Endothelial cell of umbilical vein (primary cell): ENCODE data around the gene NUDC. TPM values are rescaled to one million over a fixed set of nuclear protein-coding genes. Genes with fewer than 3 reads are reported as not detected.
A peak's percentile ranks its signal among the peaks of the same experiment; 100 is the strongest.

Experiments used
- BruUV-seq: library from RNA; stranded (reverse); fragments of 400-500 nt; replicated peaks from 2 replicates; lab custom pipeline; 2021; lab: Mats Ljungman, UMichigan
- CTCF ChIA-PET: fragments of 300-600, 350-600 bp; sonication (Branson Sonifier 250); formaldehyde crosslinking; loops from one replicate; lab custom pipeline; 2021; ENCODE audit warnings: antibody characterized with exemption, inconsistent platforms; lab: Charles Lee
- POLR2A ChIA-PET: fragments of 300-600, 350-600 bp; sonication (Branson Sonifier 250); formaldehyde crosslinking; loops from one replicate; lab custom pipeline; 2021; ENCODE audit warnings: antibody characterized with exemption, inconsistent platforms; lab: Charles Lee
- DNase-seq: peaks from one replicate; pipeline ENCODE4 v3.0.0-alpha.2; 2011; ENCODE audit warnings: low read depth, low spot score
- FAIRE-seq: peaks from 2 replicates; lab custom pipeline; 2011; peaks lifted over from hg19 to GRCh38; lab: Jason Lieb, UNC
- H2AFZ ChIP-seq: 2 replicates; pipeline ENCODE4 v1.6.0; 2012; ENCODE audit warnings: low read depth, low read length, control low read depth, inconsistent platforms
- H3K27ac ChIP-seq: 2 replicates; pipeline ENCODE4 v1.5.1; 2011; ENCODE audit warnings: low read depth, mild to moderate bottlenecking, control low read depth, low read length, moderate library complexity; ENCODE audit not compliant: insufficient read depth
- H3K27me3 ChIP-seq, 2 experiments: 2 replicates each; pipeline versions ENCODE4 v1.6.0 to v1.6.1; 2011; ENCODE audit warnings: low read length in 2 of 2, mixed read lengths in 1 of 2; ENCODE audit not compliant: control insufficient read depth in 2 of 2, insufficient read depth in 2 of 2
- H3K36me3 ChIP-seq, 2 experiments: 2 replicates in 1 of 2; 3 replicates in 1 of 2; pipeline ENCODE4 v1.5.1; 2011; ENCODE audit warnings: low read length in 2 of 2, mild to moderate bottlenecking in 1 of 2, moderate library complexity in 1 of 2; ENCODE audit not compliant: control insufficient read depth in 2 of 2, insufficient read depth in 2 of 2; ENCODE audit errors: extremely low read depth in 1 of 2
- H3K4me1 ChIP-seq: 3 replicates; pipeline ENCODE4 v1.5.1; 2011; ENCODE audit warnings: mild to moderate bottlenecking, low read length; ENCODE audit not compliant: control insufficient read depth, insufficient read depth; ENCODE audit errors: extremely low read depth
- H3K4me2 ChIP-seq: 2 replicates; pipeline ENCODE4 v1.6.1; 2011; ENCODE audit warnings: low read length, control low read depth, mixed read lengths; ENCODE audit not compliant: insufficient read depth
- H3K4me3 ChIP-seq, 3 experiments: fragments of 200-600 bp in 1 of 3; sonication (generic), shearing (Covaris generic) in 1 of 3; replicated peaks in 1 of 3; 2 replicates each; pipeline ENCODE4 v1.5.1; 2011 to 2016; ENCODE audit warnings: control low read depth in 3 of 3, low read length in 3 of 3, mild to moderate bottlenecking in 2 of 3, inconsistent platforms in 1 of 3, low read depth in 1 of 3, moderate library complexity in 1 of 3; ENCODE audit not compliant: insufficient read depth in 1 of 3
- H3K79me2 ChIP-seq: 2 replicates; pipeline ENCODE4 v1.6.0; 2012; ENCODE audit warnings: low read length, inconsistent platforms; ENCODE audit not compliant: control insufficient read depth, insufficient read depth
- H3K9ac ChIP-seq: replicated peaks from 2 replicates; pipeline ENCODE3; 2011; ENCODE audit warnings: low read length, control low read depth; ENCODE audit not compliant: insufficient read depth; ENCODE audit errors: extremely low read depth
- H3K9me1 ChIP-seq: replicated peaks from 3 replicates; pipeline ENCODE4 v1.6.0; 2011; ENCODE audit warnings: mild to moderate bottlenecking, low read length; ENCODE audit not compliant: control insufficient read depth, insufficient read depth; ENCODE audit errors: extremely low read depth
- H3K9me3 ChIP-seq: replicated peaks from 2 replicates; pipeline ENCODE4 v1.5.1; 2012; ENCODE audit warnings: low read length, inconsistent platforms; ENCODE audit not compliant: control insufficient read depth, insufficient read depth
- H4K20me1 ChIP-seq: replicated peaks from 2 replicates; pipeline ENCODE3; 2011; ENCODE audit warnings: mild to moderate bottlenecking, low read length; ENCODE audit not compliant: control insufficient read depth, insufficient read depth; ENCODE audit errors: extremely low read depth
- FOS ChIP-seq: IDR thresholded peaks from 2 replicates; pipeline ENCODE4 v1.6.1; 2011; ENCODE audit warnings: mild to moderate bottlenecking, low read length, moderate library complexity, borderline replicate concordance; ENCODE audit not compliant: insufficient read depth
- MYC ChIP-seq: IDR thresholded peaks from one replicate; pipeline ENCODE4 v1.6.1; 2011; ENCODE audit warnings: mild to moderate bottlenecking, low read depth, low read length
- POLR2A ChIP-seq: IDR thresholded peaks from 2 replicates; pipeline ENCODE4 v1.6.1; 2012; ENCODE audit warnings: low read depth, mild to moderate bottlenecking, control low read depth, low read length
- POLR2AphosphoS5 ChIP-seq: IDR thresholded peaks from 2 replicates; pipeline ENCODE4 v1.6.1; 2012; ENCODE audit warnings: low read depth, mild to moderate bottlenecking, control low read depth, low read length, moderate library complexity; ENCODE audit not compliant: insufficient read depth
- dilution Hi-C: fragments of 300-500 bp; cut with MboI; formaldehyde crosslinking; loops from one replicate; pipeline ENCODE4 v1.15.0; 2019; ENCODE audit warnings: low sequenced_read_pairs; ENCODE audit not compliant: extremely low pct_ligation_motif_present
- intact Hi-C: fragments of 100-400 bp; cut with micrococcal nuclease; formaldehyde crosslinking; loops from one replicate; pipeline ENCODE4 v1.10.0; 2022
- polyA plus RNA-seq, 4 experiments: library from polyadenylated mRNA; depleted of rRNA in 3 of 4; stranded (reverse) in 3 of 4; unstranded in 1 of 4; fragments of >200 nt; gene quantifications; 2 replicates each; pipeline versions ENCODE4 v1.2.1 to v1.2.3, GENCODE V29; 2011 to 2012; ENCODE audit warnings: missing spikeins in 1 of 4
- total RNA-seq: library from RNA; stranded (reverse); gene quantifications from 2 replicates; pipeline ENCODE4 v1.2.3, GENCODE V29; 2021

The NUDC gene
- total and polyA plus RNA-seq, 2 donors (not counting 3 experiments of a cell fraction or from before 2014, with no cell fraction given): 42.5 to 102 TPM

DNA sequence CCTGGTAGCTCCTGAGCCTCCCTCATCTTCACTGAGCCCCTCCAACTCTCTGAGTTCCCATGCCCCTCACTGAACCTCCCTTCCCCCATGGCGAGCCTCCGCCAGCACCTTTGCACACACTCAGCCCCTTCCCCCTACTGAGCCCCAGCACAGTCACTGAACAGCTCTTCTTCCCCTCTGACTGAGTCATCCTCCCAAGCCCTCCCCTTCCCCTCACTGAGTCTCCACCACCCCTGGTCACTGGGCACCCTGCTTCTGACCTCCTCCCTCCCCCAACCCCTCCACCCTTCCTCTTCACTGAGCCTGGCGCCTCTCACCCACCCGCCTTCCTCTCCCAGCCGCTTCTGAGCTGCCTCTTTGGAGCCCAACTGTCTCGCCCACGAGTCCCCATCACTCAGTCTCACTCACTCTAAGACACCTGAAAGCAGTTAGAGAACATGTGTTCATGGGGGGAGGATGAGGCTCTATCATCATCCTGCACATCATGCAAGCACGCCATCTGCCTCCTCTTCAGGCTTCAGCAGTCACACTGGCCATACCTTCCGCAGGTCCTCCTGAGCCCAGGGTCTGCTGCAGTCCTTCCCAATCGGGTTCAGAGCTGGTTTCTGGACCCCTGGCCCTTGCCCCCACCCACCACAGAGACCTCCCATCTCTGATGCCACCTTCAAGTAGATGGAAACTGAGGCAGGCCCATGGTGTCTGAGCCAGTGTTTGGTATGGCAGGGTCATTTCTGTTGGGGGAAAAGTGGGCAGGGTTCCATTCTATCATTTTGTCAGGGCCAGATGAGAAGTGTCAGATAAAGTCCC, 70.0 kb downstream of the NUDC start:
- Histone ChIP-seq H3K27ac (peak overlapping the region; percentile 83), H3K4me1 (peaks cover 40% of the 10 kb centered on the region), H3K79me2 (peaks cover 15% of the 10 kb centered on the region), H2AFZ (peak overlapping the region; percentile 4), H3K9ac (peak overlapping the region; percentile 40), H3K36me3 (no peaks in the 10 kb centered on the region), H3K9me1 (no peaks in the 10 kb centered on the region), H3K9me3 (no peaks in the 10 kb centered on the region), H3K27me3 (no peaks in the 10 kb centered on the region), H3K4me3 (no peak overlapping the region), H4K20me1 (no peaks in the 10 kb centered on the region), H3K4me2 (peak overlapping the region; percentile 58)
- TF ChIP-seq MYC (no peak), FOS (peak; percentile 68)
- POLR2A ChIA-PET: interaction anchor here (0.8 kb wide), 1 partner anchor 101 kb away, joined by 3 read pairs; the partner anchor contains the start of gene GPN2
- CTCF ChIA-PET: interaction anchor here (0.6 to 1.9 kb wide), 3 partner anchors 24 to 358 kb away, joined by 3 to 8 read pairs (median 5); no protein-coding TSS in a partner anchor
- DNase-seq (no peak), FAIRE-seq (peak; percentile 24)
- intact Hi-C loops: loop anchor here (1.0 kb wide), 1 partner anchor 164 kb away; no protein-coding TSS in a partner anchor
- no TSS peak for BruUV-seq
- dilution Hi-C loops: no loop called here

DNA sequence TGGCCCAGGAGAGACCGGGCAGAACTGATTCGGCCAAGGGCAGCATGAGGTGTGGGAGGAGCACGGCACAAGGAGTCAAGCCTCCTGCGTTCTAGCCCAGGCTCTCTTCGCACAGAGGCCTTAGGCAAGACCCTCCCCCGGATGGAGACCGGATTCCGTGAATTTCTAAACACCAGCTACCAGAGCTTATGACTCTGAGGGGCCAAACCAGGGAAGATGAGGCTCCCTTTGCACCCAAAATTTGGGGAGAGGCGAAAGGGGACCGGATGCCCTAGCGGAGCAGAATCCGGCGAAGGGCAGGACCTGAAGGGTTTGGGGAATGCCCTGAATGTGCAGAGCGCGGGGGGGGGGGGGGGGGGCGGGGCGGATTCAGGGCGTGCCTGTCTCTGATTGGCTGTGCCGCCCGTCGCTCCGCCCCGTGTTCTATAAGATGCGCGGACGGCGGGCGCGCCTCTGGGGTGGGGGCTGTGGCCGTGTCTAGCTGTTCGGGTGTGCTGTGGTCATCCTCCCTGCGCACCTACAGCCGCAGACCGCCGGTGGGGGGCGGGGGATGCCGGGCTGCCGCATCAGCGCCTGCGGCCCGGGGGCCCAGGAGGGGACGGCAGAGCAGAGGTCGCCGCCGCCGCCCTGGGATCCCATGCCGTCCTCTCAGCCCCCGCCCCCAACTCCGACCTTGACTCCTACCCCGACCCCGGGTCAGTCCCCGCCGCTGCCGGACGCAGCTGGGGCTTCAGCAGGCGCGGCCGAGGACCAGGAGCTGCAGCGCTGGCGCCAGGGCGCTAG, 71.9 kb downstream of the NUDC start, which contains the start of gene TRNP1:
Gene TRNP1 (plus strand): TSS at position 456 of the 783 bp plus-strand sequence. CDS start 95 bp downstream, at position 551.
- no peaks in the 10 kb centered on the region for H4K20me1 ChIP-seq
- no peaks in the 10 kb centered on the region for H3K27me3 ChIP-seq
- no peak within 1 kb of the TSS for H3K27ac ChIP-seq
- POLR2A ChIA-PET: interaction anchor here (0.6 to 1.4 kb wide), 3 partner anchors 19 to 136 kb away, joined by 3 to 6 read pairs (median 3); partner anchors contain the start of gene TENT5B
- intact Hi-C loops: no loop called here
- H3K36me3 ChIP-seq: no peaks in the 10 kb centered on the region
- no TSS peak for BruUV-seq
- H3K4me2 ChIP-seq: peak within 1 kb of the TSS; percentile 60
- H3K79me2 ChIP-seq: peaks cover 16% of the 10 kb centered on the region
- TF ChIP-seq POLR2A: peak; percentile 89
- TF ChIP-seq MYC: no peak
- TF ChIP-seq POLR2AphosphoS5: peak; percentile 86
- peaks cover 42% of the 10 kb centered on the region for H3K4me1 ChIP-seq
- dilution Hi-C loops: no loop called here
- peak within 1 kb of the TSS; percentile 43 to 61 (median 51) for H3K4me3 ChIP-seq
- peak within 1 kb of the TSS; percentile 57 for H3K9ac ChIP-seq
- H2AFZ ChIP-seq: peak within 1 kb of the TSS; percentile 91
- peak; percentile 50 for DNase-seq
- no peaks in the 10 kb centered on the region for H3K9me3 ChIP-seq
- CTCF ChIA-PET: interaction anchor here (0.8 to 9.2 kb wide), 6 partner anchors 25 to 105 kb away, joined by 3 to 181 read pairs (median 57); no protein-coding TSS in a partner anchor
- FAIRE-seq: peak; percentile 52
- no peaks in the 10 kb centered on the region for H3K9me1 ChIP-seq
